H1 (cell line): ENCODE results near the gene SMIM17. TPM values are rescaled to one million over a fixed set of nuclear protein-coding genes. Genes with fewer than 3 reads are reported as not detected.

Experiments
- CTCF ChIA-PET: fragments of 300-600 bp; sonication (Branson Sonifier 250); formaldehyde crosslinking; loops from one replicate; lab custom pipeline; 2021; ENCODE audit not compliant: partially characterized antibody; lab: Charles Lee
- POLR2A ChIA-PET: fragments of 300-600 bp; sonication (Branson Sonifier 250); formaldehyde crosslinking; loops from one replicate; lab custom pipeline; 2021; ENCODE audit warnings: inconsistent platforms; ENCODE audit not compliant: partially characterized antibody; lab: Charles Lee
- DNase-seq, 2 experiments: peaks; one replicate each; pipeline versions ENCODE4 v3.0.0 to v3.0.0-alpha.2; 2010 to 2022; ENCODE audit warnings: low spot score in 2 of 2, low read depth in 1 of 2, mixed read lengths in 1 of 2
- FAIRE-seq: peaks from 2 replicates; lab custom pipeline; 2011; peaks lifted over from hg19 to GRCh38; lab: Jason Lieb, UNC
- H2AFZ ChIP-seq: 2 replicates; pipeline ENCODE4 v1.8.1; 2012; ENCODE audit warnings: low read length, inconsistent platforms
- H2AK5ac ChIP-seq: 2 replicates; pipeline ENCODE4 v1.6.1; 2013; ENCODE audit warnings: low read depth, low read length
- H2BK120ac ChIP-seq: replicated peaks from 2 replicates; pipeline ENCODE3; 2013; ENCODE audit warnings: low read depth, low read length, inconsistent platforms
- H2BK12ac ChIP-seq: 2 replicates; pipeline ENCODE4 v1.6.1; 2013; ENCODE audit warnings: low read depth, low read length
- H2BK15ac ChIP-seq: 2 replicates; pipeline ENCODE4 v1.6.1; 2013; ENCODE audit warnings: low read length
- H2BK20ac ChIP-seq: 2 replicates; pipeline ENCODE4 v1.6.1; 2013; ENCODE audit warnings: low read length
- H2BK5ac ChIP-seq: 2 replicates; pipeline ENCODE4 v1.6.1; 2013; ENCODE audit warnings: low read depth, low read length
- H3K14ac ChIP-seq: 2 replicates; pipeline ENCODE4 v1.6.1; 2013; ENCODE audit warnings: inconsistent platforms; ENCODE audit not compliant: insufficient read length
- H3K18ac ChIP-seq: 2 replicates; pipeline ENCODE4 v1.6.1; 2013; ENCODE audit warnings: low read length; ENCODE audit errors: extremely low read depth
- H3K23ac ChIP-seq: 2 replicates; pipeline ENCODE4 v1.6.1; 2013; ENCODE audit warnings: inconsistent platforms; ENCODE audit not compliant: insufficient read length
- H3K23me2 ChIP-seq: 2 replicates; pipeline ENCODE4 v1.6.1; 2013; ENCODE audit warnings: low read depth, low read length
- H3K27ac ChIP-seq: 2 replicates; pipeline ENCODE4 v1.6.1; 2011; ENCODE audit warnings: low read depth, low read length, inconsistent platforms
- H3K27me3 ChIP-seq, 4 experiments: replicated peaks in 1 of 4; 1 replicate in 1 of 4; 2 replicates in 3 of 4; pipeline versions ENCODE4 v1.6.1 to v1.8.1; 2011 to 2013; ENCODE audit warnings: low read length in 3 of 4, mild to moderate bottlenecking in 3 of 4, inconsistent platforms in 2 of 4, mixed read lengths in 2 of 4, moderate library complexity in 1 of 4; ENCODE audit not compliant: control insufficient read depth in 3 of 4, insufficient read depth in 3 of 4; ENCODE audit errors: extremely low read depth in 1 of 4
- H3K36me3 ChIP-seq, 4 experiments: 2 replicates each; pipeline versions ENCODE4 v1.6.1 to v1.8.1; 2011 to 2013; ENCODE audit warnings: mild to moderate bottlenecking in 4 of 4, low read length in 3 of 4, moderate library complexity in 2 of 4, control low read depth in 1 of 4, inconsistent platforms in 1 of 4; ENCODE audit not compliant: insufficient read depth in 4 of 4, control insufficient read depth in 2 of 4
- H3K4ac ChIP-seq: replicated peaks from 2 replicates; pipeline ENCODE3; 2013; ENCODE audit warnings: low read length, low read depth, mixed read lengths, inconsistent platforms; ENCODE audit not compliant: insufficient read length
- H3K4me1 ChIP-seq, 4 experiments: replicated peaks in 1 of 4; 1 replicate in 1 of 4; 2 replicates in 3 of 4; pipeline versions ENCODE4 v1.6.1 to v1.8.1; 2011 to 2013; ENCODE audit warnings: low read length in 3 of 4, inconsistent platforms in 2 of 4, mixed read lengths in 1 of 4; ENCODE audit not compliant: insufficient read depth in 4 of 4, control insufficient read depth in 3 of 4
- H3K4me2 ChIP-seq, 2 experiments: 2 replicates each; pipeline versions ENCODE4 v1.6.1 to v1.8.1; 2011 to 2013; ENCODE audit warnings: low read depth in 2 of 2, low read length in 2 of 2, control low read depth in 1 of 2, inconsistent platforms in 1 of 2, mild to moderate bottlenecking in 1 of 2; ENCODE audit not compliant: insufficient read depth in 1 of 2
- H3K4me3 ChIP-seq, 4 experiments: fragments of 200-600, 300-600 bp in 1 of 4; sonication (generic), shearing (Covaris generic), sonication (Bioruptor Twin) in 1 of 4; 2 replicates each; pipeline versions ENCODE4 v1.5.1 to v1.8.1; 2011 to 2016; ENCODE audit warnings: low read length in 4 of 4, low read depth in 3 of 4, control low read depth in 2 of 4, inconsistent platforms in 2 of 4, mild to moderate bottlenecking in 2 of 4, mixed read lengths in 1 of 4, moderate library complexity in 1 of 4; ENCODE audit not compliant: insufficient read depth in 2 of 4; ENCODE audit errors: extremely low read depth in 1 of 4
- H3K56ac ChIP-seq: replicated peaks from 2 replicates; pipeline ENCODE3; 2013; ENCODE audit warnings: low read depth, mild to moderate bottlenecking, mixed read lengths, low read length, inconsistent platforms; ENCODE audit not compliant: insufficient read length
- H3K79me1 ChIP-seq: 2 replicates; pipeline ENCODE4 v1.6.1; 2013; ENCODE audit warnings: low read depth, low read length, control low read depth
- H3K79me2 ChIP-seq, 2 experiments: 2 replicates each; pipeline versions ENCODE4 v1.6.1 to v1.8.1; 2012 to 2013; ENCODE audit warnings: low read length in 2 of 2, mild to moderate bottlenecking in 2 of 2, inconsistent platforms in 1 of 2; ENCODE audit not compliant: insufficient read depth in 2 of 2, control insufficient read depth in 1 of 2
- H3K9ac ChIP-seq, 4 experiments: replicated peaks in 1 of 4; 1 replicate in 1 of 4; 2 replicates in 3 of 4; pipeline versions ENCODE4 v1.6.1 to v1.8.1; 2011 to 2013; ENCODE audit warnings: low read depth in 3 of 4, low read length in 3 of 4, control low read depth in 2 of 4, mild to moderate bottlenecking in 2 of 4, moderate library complexity in 2 of 4, inconsistent platforms in 1 of 4; ENCODE audit errors: extremely low read depth in 1 of 4
- H3K9me3 ChIP-seq, 2 experiments: 2 replicates each; pipeline versions ENCODE4 v1.6.1 to v1.8.1; 2012 to 2013; ENCODE audit warnings: mild to moderate bottlenecking in 2 of 2, moderate library complexity in 2 of 2, control low read depth in 1 of 2, inconsistent platforms in 1 of 2, low read depth in 1 of 2, low read length in 1 of 2, mixed read lengths in 1 of 2; ENCODE audit not compliant: insufficient read depth in 2 of 2
- H4K20me1 ChIP-seq, 2 experiments: replicated peaks in 1 of 2; 2 replicates each; pipeline versions ENCODE3 to v1.8.1; 2011 to 2013; ENCODE audit warnings: inconsistent platforms in 2 of 2, low read length in 2 of 2, mild to moderate bottlenecking in 1 of 2; ENCODE audit not compliant: insufficient read depth in 2 of 2, control insufficient read depth in 1 of 2
- H4K5ac ChIP-seq: 2 replicates; pipeline ENCODE4 v1.6.1; 2013; ENCODE audit warnings: low read length, low read depth, mixed read lengths, inconsistent platforms; ENCODE audit not compliant: insufficient read length
- H4K8ac ChIP-seq: 2 replicates; pipeline ENCODE4 v1.8.0; 2013; ENCODE audit warnings: mild to moderate bottlenecking, moderate library complexity, low read length, inconsistent platforms; ENCODE audit not compliant: insufficient read depth; ENCODE audit errors: extremely low read depth
- H4K91ac ChIP-seq: replicated peaks from 2 replicates; pipeline ENCODE3; 2013; ENCODE audit warnings: low read length, mixed read lengths, inconsistent platforms; ENCODE audit not compliant: insufficient read length
- BCL11A ChIP-seq, 2 experiments: IDR thresholded peaks; one replicate each; pipeline ENCODE4 v1.6.1; 2011; ENCODE audit warnings: low read depth in 2 of 2, low read length in 2 of 2, mild to moderate bottlenecking in 2 of 2
- CBX5 ChIP-seq: fragments of 300-800, 300-1000 bp; sonication (generic); IDR thresholded peaks from 2 replicates; pipeline ENCODE4 v1.7.1; 2016; ENCODE audit warnings: antibody characterized with exemption, low read length, low read depth
- KDM1A ChIP-seq: fragments of 200-600, 300-600 bp; sonication (generic); IDR thresholded peaks from 2 replicates; pipeline ENCODE4 v1.7.1; 2016; ENCODE audit warnings: mild to moderate bottlenecking, low read length, borderline replicate concordance
- RBBP5 ChIP-seq: IDR thresholded peaks from 2 replicates; pipeline ENCODE4 v1.7.1; 2012; ENCODE audit warnings: low read depth, mild to moderate bottlenecking, inconsistent platforms, low read length, moderate library complexity, borderline replicate concordance
- WGBS, 2 experiments: shearing (Covaris generic) in 1 of 2; methylation state at CpG; one replicate each; pipeline versions ENCODE4 v1.1.6 to v1.1.7; 2013 to 2015; ENCODE audit warnings: low lambda C conversion rate in 2 of 2, mixed read lengths in 2 of 2, inconsistent platforms in 1 of 2, low coverage in 1 of 2, missing lambda C conversion rate in 1 of 2; ENCODE audit not compliant: insufficient replicate concordance in 2 of 2, insufficient coverage in 1 of 2, insufficient read length in 1 of 2; ENCODE audit errors: extremely low coverage in 1 of 2, missing lambda C conversion rate in 1 of 2; 5-methylcytosine and 5-hydroxymethylcytosine counted together
- polyA plus RNA-seq, 7 experiments: library from polyadenylated mRNA; depleted of rRNA in 3 of 7; stranded (reverse) in 5 of 7; unstranded in 2 of 7; fragments of >200 nt in 5 of 7; fragments of 200-250 nt in 2 of 7; gene quantifications; 1 replicate in 5 of 7; 2 replicates in 1 of 7; 4 replicates in 1 of 7; pipeline versions ENCODE4 v1.2.1 to v1.2.3, GENCODE V29; 2011 to 2013; ENCODE audit warnings: missing spikeins in 2 of 7, mixed read lengths in 2 of 7
- total RNA-seq: library from RNA; stranded (reverse); fragmentation: NEBNext Ultra II Directional; extraction: Animal tissue kit (Norgen Biotek cat#: 25700); gene quantifications from 2 replicates; pipeline ENCODE4 v1.2.1, GENCODE V29; 2021

Gene SMIM17
- total and polyA plus RNA-seq, 2 of the 8 experiments (the other 6 are each of a cell fraction or from before 2014, with no cell fraction given): 0.06 TPM; not detected in 1

GRCh38 chr19:56597696-56598095 lies 45.3 kb upstream of the SMIM17 start:
- peaks cover 0 to 3% (median 1%) of the 10 kb centered on the region in 4 experiments; a peak in 2 of 7 replicates for H3K4me1 ChIP-seq

More at GRCh38 chr19:56597696-56598095, 45.3 kb upstream of the SMIM17 start:
- Histone ChIP-seq H3K9me3 (0 out of 4 replicates have a peak, but pooled peaks cover 0 to 7% of the 10 kb centered on the region in 2 experiments), H3K23me2 (peaks cover 14% of the 10 kb centered on the region), H3K79me2 (peaks cover 0 to 31% of the 10 kb centered on the region in 2 experiments; a peak in 2 of 4 replicates), H2BK12ac (no peak overlapping the region), H3K4ac (no peak overlapping the region), H2AK5ac (no peak overlapping the region), H4K5ac (no peak overlapping the region), H3K56ac (no peak overlapping the region), H3K18ac (no peak overlapping the region), H3K27ac (no peak overlapping the region), H3K36me3 (peaks cover 0 to 10% (median 4%) of the 10 kb centered on the region in 4 experiments; a peak in 5 of 8 replicates), H2BK5ac (no peak overlapping the region), H3K14ac (no peak overlapping the region), H2BK15ac (no peak overlapping the region), H2BK20ac (no peak overlapping the region), H2BK120ac (no peak overlapping the region), H3K27me3 (no peaks in the 10 kb centered on the region), H2AFZ (no peak overlapping the region), H4K8ac (no peak overlapping the region), H3K79me1 (peaks cover 10% of the 10 kb centered on the region), H4K91ac (no peak overlapping the region), H3K4me3 (no peak overlapping the region), H3K4me2 (no peak overlapping the region), H4K20me1 (peaks cover 0 to 6% of the 10 kb centered on the region in 2 experiments), H3K23ac (no peak overlapping the region), H3K9ac (no peak overlapping the region)
- POLR2A ChIA-PET: no interaction called here
- CTCF ChIA-PET: no interaction called here
- TF ChIP-seq RBBP5: no peak
- no peak for TF ChIP-seq BCL11A (IDR thresholded peaks at IDR 0.05; ENCODE audit: low read depth in 2 of 2, low read length in 2 of 2)
- TF ChIP-seq CBX5: no peak
- no peak for TF ChIP-seq KDM1A
- WGBS, 2 experiments: 97% methylated on average over 4 of the region's 4 CpGs; no CpG with 5 or more reads in 1 of the 2 experiments
- DNase-seq: no peak
- FAIRE-seq: no peak
